NCI-H526 treated with DMSO at 0.1 percent for 48 hours (cell line): ENCODE measurements around the gene FOSB.

Experiments used
- DNase-seq: peaks from one replicate; lab custom pipeline; 2025; lab: John Stamatoyannopoulos, UW

The FOSB gene

DNA sequence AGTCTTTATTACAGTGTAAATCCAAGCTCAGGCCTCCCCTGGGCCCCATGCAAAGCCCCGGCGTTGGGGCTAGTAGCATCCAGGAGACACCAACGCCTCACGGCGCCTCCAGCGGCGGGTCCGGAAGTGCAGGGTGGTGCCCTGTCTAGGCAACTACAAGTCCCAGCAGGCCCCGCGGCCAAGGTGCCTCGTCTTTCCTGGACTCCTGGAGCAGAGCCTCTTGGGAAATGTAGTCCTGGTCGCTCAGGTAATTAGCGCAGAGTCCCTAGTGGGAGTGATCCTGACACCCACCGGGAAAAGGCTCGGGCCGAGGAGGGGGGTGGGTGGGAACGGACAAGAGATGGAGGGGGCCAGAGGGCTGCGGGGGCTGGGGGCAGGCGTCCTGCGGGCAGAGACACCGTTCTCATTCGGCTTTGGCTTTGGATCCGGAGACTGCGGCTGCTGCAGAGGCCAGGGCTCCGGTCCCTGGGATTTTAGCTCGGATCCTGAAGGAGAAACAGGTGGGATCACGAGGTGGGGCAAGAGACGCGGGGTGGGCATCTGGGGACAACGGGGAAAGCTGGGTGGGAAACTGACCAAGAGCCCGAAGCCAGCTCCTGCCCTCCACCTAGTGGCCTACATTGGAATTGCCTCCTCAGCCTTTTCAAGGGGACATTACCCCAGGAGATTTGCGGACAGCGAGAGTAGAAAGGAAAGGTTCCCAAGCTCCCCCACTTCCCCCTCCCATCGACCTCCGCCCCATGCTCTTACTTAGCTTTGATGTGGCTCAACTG, 17.7 kb downstream of the FOSB start:
- peak; percentile 73 for DNase-seq

DNA sequence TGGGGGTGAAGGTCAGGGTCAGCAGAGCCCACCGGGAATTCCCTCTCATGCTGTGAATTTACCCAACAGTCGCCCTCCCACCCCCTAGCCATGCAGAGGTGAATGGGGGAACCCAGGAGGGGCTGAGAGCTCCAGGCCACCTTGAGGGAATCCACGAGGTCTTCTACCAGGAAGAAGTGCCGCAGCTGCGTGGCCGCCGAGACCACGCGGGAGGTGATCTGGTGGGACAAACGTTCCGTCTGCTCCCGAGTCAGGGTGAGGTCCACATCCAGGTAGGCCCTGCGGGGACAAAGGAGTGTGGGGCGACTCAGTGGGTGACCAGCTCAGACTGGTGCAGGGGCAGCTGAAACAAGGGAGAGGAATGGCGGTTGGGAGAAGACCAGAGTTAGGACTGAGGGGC, 20.9 kb downstream of the FOSB start:
- DNase-seq, result no peak

DNA sequence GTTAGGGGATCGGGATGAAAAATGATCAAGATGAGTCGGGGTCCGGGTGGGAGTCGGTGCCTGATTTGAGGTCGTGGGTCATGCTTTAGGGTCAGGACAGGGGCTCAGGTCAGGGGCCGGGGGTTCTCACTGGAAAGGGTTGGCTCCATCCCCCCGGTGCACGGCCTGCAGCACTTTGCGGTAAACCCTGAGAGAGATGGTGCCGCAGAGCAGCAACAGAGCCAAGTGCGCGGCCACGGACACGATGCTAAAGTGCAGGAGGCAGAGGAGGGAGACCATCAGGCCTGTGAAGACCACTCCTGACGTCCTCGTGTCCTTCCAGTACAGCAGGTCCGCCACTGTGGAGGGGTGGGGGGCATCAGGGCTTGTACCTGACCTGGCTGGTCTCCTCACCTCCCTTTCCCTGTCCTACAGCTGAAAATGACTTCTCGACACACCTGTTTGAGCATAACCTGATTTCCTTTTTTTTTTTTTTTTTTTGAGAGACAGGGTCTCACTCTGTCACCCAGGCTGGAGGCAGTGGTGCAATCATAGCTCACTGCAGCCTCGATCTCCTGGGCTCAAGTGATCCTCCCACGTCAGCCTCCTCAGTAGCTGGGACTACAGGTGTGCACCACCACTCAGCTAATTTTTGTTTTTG, 21.5 kb downstream of the FOSB start:
- no peak for DNase-seq

DNA sequence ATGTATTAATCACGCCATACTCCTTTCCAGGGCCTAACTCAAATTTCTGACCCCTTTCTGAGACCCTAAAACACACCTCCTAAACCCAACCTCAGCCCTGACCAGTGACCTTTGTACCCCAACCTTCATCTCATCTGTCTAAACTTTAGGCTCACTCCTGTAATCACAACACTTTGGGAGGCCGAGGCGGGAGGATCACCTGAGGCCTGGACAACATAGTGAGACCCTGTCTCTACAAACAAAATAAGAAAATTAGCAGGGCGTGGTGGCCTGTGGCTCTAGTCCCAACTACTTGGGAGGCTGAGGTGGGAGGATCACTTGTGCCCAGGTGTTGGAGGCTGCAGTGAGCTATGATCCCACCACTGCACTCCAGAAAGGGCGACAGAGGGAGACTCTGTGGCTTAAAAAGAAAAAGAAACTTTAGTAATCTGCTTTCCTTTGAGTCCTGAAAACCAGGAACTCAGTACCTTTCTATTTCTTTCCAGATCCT, 24.4 kb downstream of the FOSB start:
- no peak for DNase-seq

DNA sequence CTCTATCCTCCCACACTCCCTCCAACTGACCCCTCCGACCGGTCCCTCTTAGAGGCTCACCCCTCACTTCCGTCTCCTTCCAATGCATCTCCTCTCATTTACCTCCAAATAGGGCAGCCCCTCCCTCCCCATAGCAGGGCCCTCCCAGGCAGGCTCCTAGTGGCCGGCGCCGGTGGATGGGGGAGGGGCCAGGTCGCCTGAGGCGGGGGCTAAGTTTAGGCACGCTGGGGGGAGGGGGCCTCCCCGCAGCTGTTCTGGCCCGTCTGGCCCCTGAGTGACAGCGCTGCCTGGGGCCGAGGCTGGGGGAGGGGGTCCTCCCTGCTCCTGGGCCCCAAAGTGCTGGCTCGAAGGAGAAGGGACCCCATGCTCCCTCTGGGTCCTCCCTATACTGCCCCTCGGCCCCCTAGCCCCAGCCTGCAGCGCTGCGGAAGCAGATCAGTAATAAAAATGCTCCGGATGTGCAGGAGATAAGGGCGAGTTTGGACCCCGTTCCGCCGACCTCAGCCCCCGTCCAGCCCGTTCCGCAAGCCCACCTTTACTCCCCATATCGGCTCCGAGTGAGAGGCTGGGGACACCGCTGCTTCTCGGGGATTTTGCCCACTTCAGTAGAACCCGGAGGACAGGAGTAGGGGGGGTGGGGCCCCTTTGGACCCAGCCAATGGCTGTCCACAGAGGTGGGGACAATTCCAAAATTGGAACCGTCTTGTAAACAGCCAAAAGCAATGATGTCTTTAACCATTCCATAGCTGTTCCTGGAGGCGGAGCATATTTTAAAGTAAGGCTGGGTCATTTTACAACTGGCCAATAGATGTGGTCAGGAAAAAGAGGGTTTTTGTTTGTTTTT, 25.1 kb downstream of the FOSB start:
- DNase-seq, result no peak

DNA sequence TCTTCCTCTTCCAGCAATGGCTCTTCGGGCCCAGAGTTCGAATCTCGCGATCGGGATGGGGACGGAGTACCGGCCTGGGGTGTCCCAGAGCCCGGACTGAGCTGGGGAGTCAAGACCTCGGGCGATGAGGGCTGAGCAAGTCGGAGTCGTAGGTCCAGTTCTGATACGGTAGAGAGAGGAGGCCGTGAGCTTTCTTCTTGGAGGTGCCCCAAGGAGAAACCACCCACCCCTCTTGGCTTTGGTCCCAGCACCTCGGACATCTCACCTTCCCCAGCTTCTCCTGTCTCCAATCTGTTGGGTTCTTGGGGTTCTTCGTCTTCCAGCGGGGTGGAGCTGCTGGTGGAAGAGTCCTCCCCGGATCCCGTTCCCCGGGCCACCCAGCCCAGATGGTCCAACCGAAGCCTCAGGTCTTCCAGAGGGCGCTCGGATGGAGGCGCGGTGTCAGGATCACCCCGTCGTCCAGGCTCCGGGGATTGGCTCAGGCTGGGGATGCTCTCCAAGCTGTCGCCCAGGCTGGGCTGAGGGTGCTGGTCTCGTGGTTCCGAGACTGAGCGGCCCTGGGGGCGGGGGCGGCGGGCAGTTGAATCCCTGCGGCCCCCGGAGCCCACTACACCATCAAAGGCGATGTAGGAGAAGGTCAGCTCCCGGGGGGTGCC, 26.6 kb downstream of the FOSB start:
- DNase-seq, result no peak

DNA sequence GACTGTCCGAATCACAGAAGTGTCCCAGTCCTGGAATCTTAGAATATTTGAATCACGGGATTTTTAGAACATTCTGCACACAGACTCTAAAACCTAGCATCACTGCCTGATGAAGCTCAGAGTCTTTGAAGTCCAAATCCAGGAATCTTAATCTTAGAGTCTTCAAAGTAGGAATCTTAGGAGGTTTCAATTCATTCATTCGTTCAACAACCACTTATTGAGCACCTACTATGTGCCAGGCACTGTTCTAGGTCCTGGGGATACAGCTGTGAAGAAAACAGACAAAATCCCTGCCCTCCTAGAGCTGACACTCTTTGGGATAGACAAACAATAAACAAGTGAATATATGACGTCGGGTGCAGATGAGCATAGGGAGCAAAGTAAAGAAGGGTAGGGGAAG, 27.4 kb downstream of the FOSB start:
- DNase-seq, result no peak

DNA sequence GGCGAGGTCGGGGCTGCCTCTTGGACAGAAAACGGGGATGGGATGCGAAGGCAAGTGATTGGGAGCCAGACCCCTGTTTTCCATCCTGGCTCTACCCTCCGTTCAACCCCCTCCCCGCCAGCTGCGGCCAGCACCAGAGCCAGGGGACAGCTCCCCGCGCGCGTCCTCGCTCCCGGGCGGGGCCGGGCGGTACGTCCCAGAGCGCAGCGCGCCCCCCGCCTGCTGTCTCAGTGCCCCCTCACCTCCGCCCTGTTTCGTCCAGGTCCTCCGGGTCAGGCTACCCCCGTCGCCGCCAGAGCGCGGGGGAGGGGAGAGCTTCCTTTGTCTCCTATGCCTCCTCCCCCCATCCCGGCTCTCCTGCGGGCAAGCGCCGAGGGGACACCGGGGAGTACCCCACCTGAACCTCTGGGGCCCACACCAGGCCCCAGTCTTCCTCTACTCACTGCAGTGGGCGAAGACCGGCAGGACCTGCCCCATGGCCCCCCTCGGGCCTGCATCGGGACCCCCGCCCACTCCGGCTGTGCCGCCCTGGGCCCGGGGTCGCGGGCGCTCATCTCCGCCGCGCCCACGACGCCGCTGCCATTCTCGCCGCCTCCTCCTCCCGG, 28.7 kb downstream of the FOSB start:
- no peak for DNase-seq

DNA sequence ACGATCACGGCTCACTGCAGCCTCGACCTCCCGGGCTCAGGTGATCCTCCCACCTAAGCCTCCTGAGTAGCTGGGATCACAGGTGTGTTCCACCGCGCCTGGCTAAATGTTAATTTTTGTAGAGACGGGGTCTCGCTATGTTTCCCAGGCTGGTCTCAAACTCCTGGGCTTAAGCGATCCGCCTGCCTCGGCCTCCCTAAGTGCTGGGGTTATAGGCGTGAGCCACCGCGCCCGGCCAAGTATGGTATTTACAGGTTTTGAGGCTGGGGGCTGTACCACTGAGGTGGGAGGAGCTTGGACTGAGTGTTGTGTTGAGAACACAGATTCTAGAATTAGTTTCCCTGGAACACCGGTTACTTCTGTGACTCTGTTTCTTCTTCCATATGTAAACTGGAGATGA, 30.0 kb downstream of the FOSB start:
- no peak for DNase-seq

DNA sequence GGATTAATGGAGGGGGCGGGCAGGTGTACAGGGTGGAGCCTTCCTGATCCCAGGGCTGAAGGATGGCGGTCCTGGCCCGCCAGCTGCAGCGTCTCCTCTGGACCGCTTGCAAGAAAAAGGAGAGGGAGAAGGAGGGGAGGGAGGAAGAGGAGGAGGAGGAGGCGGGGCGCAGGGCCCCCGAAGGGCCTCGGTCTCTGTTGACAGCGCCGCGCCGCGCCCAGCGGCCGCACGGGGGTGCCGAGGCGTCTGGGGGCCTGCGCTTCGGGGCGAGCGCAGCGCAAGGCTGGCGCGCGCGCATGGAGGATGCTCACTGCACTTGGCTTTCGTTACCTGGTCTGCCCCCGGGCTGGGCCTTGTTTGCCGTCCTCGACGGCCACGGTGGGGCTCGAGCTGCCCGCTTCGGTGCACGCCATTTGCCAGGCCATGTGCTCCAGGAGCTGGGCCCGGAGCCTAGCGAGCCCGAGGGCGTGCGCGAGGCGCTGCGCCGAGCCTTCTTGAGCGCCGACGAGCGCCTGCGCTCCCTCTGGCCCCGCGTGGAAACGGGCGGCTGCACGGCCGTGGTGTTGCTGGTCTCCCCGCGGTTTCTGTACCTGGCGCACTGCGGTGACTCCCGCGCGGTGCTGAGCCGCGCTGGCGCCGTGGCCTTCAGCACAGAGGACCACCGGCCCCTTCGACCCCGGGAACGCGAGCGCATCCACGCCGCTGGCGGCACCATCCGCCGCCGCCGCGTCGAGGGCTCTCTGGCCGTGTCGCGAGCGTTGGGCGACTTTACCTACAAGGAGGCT, 30.8 kb downstream of the FOSB start, which contains the start of gene PPM1N:
Gene PPM1N (plus strand): TSS at position 33 of the 785 bp plus-strand sequence. CDS start 30 bp downstream, at position 63.
- no peak for DNase-seq

DNA sequence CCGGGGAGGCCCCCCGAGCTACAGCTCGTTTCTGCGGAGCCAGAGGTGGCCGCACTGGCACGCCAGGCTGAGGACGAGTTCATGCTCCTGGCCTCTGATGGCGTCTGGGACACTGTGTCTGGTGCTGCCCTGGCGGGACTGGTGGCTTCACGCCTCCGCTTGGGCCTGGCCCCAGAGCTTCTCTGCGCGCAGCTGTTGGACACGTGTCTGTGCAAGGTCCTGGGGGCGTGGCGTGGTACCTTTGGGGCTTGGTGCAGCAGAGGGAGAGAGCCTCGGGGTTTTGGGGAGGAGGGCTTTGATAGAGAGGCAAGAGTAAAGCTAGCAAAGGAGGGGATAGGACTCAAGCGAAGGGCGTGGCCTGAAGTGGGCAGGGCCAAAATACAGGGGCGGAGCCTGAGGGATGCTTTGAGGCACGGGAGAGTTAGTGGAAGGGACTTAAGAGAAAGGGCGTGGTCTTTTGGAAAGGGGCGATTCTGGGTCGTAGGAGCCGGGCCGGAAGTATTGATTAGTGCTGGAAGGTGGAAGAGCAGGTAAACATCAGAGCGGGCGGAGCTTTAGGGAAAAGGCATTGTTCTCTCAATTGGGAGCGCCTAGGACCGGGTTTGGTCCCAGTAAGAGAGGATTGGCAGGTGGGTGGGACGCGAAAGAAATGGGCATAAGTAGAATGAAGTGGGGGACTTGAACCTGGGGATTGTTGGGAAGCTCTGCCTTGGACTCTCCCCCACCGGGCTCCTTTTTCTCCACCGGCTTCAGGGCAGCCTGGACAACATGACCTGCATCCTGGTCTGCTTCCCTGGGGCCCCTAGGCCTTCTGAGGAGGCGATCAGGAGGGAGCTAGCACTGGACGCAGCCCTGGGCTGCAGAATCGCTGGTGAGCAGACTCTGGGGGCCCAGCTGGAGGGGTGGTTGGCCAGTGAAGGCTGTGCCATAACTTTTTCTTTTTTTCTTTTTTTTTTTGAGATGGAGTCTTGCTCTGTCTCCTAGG, 31.7 kb downstream of the FOSB start:
- peak; percentile 67 for DNase-seq

DNA sequence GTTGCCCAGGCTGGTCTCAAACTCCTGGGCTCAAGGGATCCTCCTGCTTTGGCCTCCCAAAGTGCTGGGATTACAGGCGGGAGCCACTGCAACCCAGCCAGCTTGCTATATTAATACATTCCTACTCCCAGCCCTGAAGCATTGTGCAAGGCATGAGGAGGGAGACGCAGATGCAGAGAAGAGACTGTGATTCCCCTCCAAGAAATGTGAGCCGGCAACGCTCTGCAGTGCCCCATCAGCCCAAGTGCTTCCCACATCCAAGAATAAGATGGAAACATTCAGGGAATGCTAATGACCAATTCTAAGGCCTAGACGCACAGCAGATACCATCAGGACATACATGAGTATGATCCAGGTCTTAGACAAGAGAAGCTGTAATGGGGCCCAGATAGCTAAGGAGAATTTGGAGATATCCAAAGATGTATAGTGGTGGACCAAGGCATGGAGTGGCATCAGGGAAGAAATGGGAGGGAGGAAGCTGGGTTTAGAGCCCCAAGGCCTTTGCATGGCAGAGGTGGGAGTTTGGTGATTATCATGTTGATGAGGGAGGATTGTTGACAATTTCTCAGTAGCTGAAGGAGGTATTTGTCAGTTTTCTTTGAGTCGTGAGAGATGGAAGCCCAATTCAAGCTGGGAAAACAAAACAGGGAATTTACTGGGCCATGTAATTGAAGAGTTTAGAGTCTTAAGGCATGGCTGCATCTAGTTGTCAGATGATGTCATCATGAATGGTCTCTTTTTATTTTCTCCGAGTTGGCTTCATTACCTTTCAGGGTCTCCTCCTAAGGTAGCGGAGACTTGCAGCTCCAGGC, 33.3 kb downstream of the FOSB start:
- DNase-seq, result no peak

DNA sequence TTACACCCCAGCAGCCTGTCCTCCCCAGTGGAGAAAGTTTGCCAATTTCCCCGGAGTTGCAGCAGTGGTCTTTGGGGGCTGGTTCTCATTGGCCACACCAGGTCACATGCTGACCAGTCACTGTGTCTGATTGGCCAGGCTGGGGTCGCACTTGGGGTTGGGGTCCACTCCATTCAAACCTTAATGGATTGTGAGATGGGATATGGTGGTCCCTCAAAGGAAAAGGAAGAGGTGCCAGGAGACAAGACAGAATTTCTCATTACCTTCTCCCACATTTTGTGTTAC, 33.9 kb downstream of the FOSB start:
- no peak for DNase-seq

DNA sequence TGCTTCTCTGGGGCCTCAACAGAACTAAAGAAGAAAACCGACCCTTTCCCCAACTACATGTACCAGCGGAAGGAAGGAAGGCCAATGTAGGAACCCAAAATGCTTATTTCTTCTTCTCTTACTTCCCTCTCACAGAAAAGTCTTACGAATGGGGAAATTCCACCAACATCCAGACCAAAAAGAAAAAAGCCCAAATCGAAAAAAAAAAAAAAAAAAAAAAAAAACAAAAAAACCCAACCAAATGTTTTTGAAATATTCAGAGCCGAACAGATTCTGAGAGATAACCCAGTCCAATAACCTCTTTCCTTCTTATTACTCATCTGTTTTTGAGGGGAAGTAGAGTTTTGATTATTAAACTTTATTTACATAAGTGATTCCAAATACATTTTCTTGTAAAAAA, 34.3 kb downstream of the FOSB start:
- no peak for DNase-seq

DNA sequence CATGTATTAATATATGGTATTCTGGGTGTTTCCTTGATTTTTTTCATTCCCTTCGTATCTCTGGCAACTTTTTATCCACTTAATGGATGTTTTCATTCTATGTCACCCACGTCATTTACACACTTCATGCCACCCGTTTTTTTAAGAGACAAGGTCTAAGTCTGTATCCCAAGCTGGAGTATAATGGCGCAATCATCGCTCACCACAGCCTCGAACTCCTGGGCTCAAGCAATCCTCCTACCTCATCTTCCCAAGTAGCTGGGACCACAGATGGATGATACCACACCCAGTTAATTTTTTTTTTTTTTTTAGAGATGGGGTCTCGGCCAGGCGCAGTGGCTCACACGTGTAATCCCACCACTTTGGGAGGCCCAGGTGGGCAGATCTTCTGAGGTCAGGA, 36.1 kb downstream of the FOSB start:
- no peak for DNase-seq

DNA sequence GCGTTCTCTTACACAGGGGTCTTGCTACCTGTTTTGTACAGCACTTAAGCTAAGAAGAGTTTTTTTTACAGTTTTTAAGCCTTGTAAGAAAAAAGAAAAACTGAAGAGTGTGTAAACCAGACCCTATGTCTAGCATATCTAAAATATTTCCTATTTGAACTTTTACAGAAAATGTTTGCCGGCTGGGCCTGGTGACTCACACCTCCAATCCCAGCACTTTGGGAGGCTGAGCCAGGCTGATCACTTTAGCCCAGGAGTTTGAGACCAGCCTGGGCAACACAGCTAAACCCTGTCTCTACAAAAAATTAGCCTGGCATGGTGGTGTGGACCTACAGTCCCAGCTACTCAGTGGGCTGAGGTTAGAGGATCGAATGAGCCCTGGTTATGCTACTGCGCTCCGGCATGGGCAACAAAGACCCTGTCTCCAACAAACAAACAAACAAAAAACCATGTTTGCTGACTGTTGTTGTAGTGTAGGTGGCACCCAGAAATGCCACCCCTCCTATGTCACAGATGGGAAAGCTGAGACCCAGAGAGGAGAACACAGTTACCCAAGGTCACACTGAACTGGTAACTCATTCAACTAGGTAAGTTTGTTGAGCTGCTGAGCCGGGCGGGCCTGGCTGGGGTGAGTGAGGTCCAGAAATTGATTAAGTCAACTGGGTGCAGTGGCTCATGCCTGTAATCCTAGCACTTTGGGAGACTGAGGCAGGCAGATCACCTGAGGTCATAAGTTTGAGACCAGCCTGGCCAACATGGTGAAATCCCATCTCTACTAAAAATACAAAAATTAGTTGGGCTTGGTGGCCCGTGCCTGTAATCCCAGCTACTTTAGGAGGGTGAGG, 37.6 kb downstream of the FOSB start:
- DNase-seq, result no peak

DNA sequence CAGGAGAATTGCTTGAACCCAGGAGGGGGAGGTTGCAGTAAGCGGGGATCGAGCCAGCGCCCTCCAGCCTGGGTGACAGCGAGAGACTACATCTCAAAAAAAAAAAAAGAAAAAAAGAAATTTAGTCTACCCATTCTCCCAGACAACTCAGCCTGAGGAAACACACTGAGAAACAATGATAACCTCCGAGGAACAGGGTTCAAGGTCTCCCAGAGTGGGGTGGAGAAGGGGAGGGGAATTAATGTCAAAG, 38.1 kb downstream of the FOSB start:
- DNase-seq, result no peak

DNA sequence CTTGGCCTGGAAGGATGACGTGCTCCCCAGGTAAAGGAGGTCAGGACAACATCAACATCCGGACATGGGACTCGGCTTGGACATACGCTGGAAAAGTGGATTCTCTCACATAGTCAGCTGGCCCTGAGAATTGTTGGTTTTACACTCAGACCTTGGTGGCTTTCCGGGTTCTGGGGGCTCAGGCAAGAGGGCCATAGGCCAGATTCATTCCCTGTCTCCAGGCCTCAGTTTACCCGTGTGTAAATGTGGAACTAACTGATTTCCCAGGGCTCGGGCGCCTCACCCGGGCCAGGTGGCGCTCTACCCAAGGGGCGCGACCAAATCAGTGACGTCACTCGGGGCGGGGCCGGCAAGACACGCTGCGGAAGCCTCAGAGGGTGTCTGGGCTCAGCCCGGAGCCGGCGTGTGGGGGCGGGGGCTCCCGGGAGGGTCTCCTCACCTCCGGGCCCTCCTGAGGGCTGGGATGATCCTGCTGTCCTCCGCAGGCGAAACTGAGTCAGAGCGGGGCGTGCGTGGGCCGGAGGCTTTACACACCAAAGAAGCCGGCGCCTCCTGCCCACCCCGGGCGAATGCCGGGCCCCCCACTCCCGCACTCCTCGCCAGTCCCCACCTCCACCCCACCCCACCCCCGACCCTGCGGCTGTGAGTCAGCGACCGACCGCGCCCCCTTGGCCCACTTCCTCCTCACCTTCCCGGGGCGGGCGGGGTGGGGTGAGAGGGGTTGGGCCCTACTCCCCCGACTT, 38.6 kb downstream of the FOSB start:
- peak; percentile 77 for DNase-seq
